CD4-positive, alpha-beta T cell (primary cell): ENCODE data around the gene CABYR. TPM values are rescaled to one million over a fixed set of nuclear protein-coding genes. Genes with fewer than 3 reads are reported as not detected.

Experiments
- ATAC-seq: fragments of 200-7000 bp; cut with Tn5 transposase; one replicate; pipeline ENCODE4 v1.10.0; 2022; ENCODE audit warnings: mild to moderate bottlenecking; ENCODE audit not compliant: poor library complexity
- CTCF ChIA-PET: fragments of 350-600 bp; sonication (Branson Sonifier 250); formaldehyde crosslinking; loops from one replicate; lab custom pipeline; 2021; ENCODE audit warnings: antibody characterized with exemption, inconsistent platforms; lab: Charles Lee
- POLR2A ChIA-PET: fragments of 350-600 bp; sonication (Branson Sonifier 250); formaldehyde crosslinking; loops from one replicate; lab custom pipeline; 2021; ENCODE audit warnings: antibody characterized with exemption, inconsistent platforms; lab: Charles Lee
- DNase-seq, 14 experiments: peaks; one replicate each; pipeline ENCODE4 v3.0.0-alpha.2; 2013 to 2020; ENCODE audit warnings: mixed read lengths in 2 of 14
- H3K27ac ChIP-seq, 2 donors: one replicate each; pipeline versions ENCODE4 v1.5.1 to v1.7.0; 2013; ENCODE audit warnings: low read length in 2 of 2, low read depth in 1 of 2, mild to moderate bottlenecking in 1 of 2
- H3K27me3 ChIP-seq, 2 experiments: 1 replicate in 1 of 2; 2 replicates in 1 of 2; pipeline versions ENCODE4 v1.6.1 to v1.7.0; 2013; ENCODE audit warnings: low read length in 2 of 2, control low read depth in 1 of 2, mild to moderate bottlenecking in 1 of 2, moderate library complexity in 1 of 2; ENCODE audit not compliant: insufficient read depth in 2 of 2, control insufficient read depth in 1 of 2
- H3K36me3 ChIP-seq: one replicate; pipeline ENCODE4 v1.6.1; 2013; ENCODE audit warnings: low read length, control low read depth; ENCODE audit not compliant: insufficient read depth
- H3K4me1 ChIP-seq: one replicate; pipeline ENCODE4 v1.6.1; 2013; ENCODE audit warnings: low read length, control low read depth; ENCODE audit not compliant: insufficient read depth
- H3K4me3 ChIP-seq: one replicate; pipeline ENCODE4 v1.5.1; 2013; ENCODE audit warnings: mild to moderate bottlenecking, low read length, moderate library complexity
- H3K9me3 ChIP-seq, 2 experiments: 1 replicate in 1 of 2; 2 replicates in 1 of 2; pipeline versions ENCODE4 v1.6.1 to v1.7.0; 2013; ENCODE audit warnings: low read length in 2 of 2, mild to moderate bottlenecking in 2 of 2, control low read depth in 1 of 2, moderate library complexity in 1 of 2; ENCODE audit not compliant: control insufficient read depth in 1 of 2, insufficient read depth in 1 of 2
- H3K27ac Mint-ChIP-seq: one replicate; pipeline ENCODE4 v1.8.0; 2020; ENCODE audit warnings: mixed read lengths
- H3K27me3 Mint-ChIP-seq: one replicate; pipeline ENCODE4 v1.8.0; 2021; ENCODE audit warnings: mixed read lengths
- H3K36me3 Mint-ChIP-seq: one replicate; pipeline ENCODE4 v1.8.0; 2021; ENCODE audit warnings: low read depth, mixed read lengths
- H3K4me1 Mint-ChIP-seq: one replicate; pipeline ENCODE4 v1.8.0; 2021; ENCODE audit warnings: low read depth, mixed read lengths
- H3K4me3 Mint-ChIP-seq: one replicate; pipeline ENCODE4 v1.8.0; 2020; ENCODE audit warnings: mild to moderate bottlenecking, mixed read lengths
- H3K9me3 Mint-ChIP-seq: one replicate; pipeline ENCODE4 v1.8.0; 2020; ENCODE audit warnings: mixed read lengths
- CTCF ChIP-seq: fragments of 200-600 bp; IDR thresholded peaks from one replicate; pipeline ENCODE4 v1.8.0; 2022; ENCODE audit warnings: antibody characterized with exemption, mild to moderate bottlenecking
- intact Hi-C, 2 experiments: fragments of 100-400 bp; cut with DNase I in 1 of 2; cut with micrococcal nuclease in 1 of 2; formaldehyde crosslinking; loops; one replicate each; pipeline versions ENCODE4 v1.15.1 to v1.9.0; 2023 to 2025; cut with DNase I, micrococcal nuclease
- total RNA-seq, 174 experiments: library from RNA in 2 of 174; stranded (reverse) in 2 of 174; gene quantifications; one replicate each; pipeline ENCODE4 v1.2.3 and lab custom pipeline; 2021 to 2026

The CABYR gene
- total RNA-seq, 2 experiments from 2014 or later: 0.75 to 0.85 TPM

DNA sequence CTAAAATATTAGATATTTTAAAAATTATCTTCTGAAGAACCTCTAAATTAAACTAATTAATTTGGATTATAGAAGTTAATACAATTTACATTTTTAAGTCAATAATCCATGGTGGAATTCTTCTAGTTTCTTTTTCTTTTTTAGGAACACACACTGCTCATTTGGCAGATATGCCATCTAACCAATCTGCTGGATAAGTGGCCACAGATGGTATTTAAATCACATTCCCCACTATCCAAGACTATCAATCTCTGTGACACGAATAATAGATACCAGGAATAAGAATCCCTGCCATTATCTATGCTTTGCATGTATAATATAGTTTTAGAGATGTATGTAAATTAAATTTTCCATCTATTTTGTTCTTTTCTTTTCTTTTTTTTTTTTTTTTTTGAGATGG, 58.5 kb downstream of the CABYR start:
- ATAC-seq: no peak
- Histone ChIP-seq H3K4me1 (no peaks in the 10 kb centered on the region), H3K36me3 (no peaks in the 10 kb centered on the region), H3K4me3 (no peak overlapping the region), H3K9me3 (no peaks in the 10 kb centered on the region), H3K27me3 (no peaks in the 10 kb centered on the region), H3K27ac (no peak overlapping the region)
- no peak for TF ChIP-seq CTCF
- POLR2A ChIA-PET: no interaction called here
- no peak for DNase-seq
- Mint-ChIP-seq H3K4me1 (no peaks in the 10 kb centered on the region), H3K36me3 (no peaks in the 10 kb centered on the region), H3K27me3 (no peaks in the 10 kb centered on the region), H3K27ac (no peak overlapping the region), H3K9me3 (no peaks in the 10 kb centered on the region), H3K4me3 (no peak overlapping the region)
- CTCF ChIA-PET: interaction anchor here (0.6 kb wide), 1 partner anchor 10 kb away, joined by 3 read pairs; no protein-coding TSS in a partner anchor
- intact Hi-C loops: no loop called here

DNA sequence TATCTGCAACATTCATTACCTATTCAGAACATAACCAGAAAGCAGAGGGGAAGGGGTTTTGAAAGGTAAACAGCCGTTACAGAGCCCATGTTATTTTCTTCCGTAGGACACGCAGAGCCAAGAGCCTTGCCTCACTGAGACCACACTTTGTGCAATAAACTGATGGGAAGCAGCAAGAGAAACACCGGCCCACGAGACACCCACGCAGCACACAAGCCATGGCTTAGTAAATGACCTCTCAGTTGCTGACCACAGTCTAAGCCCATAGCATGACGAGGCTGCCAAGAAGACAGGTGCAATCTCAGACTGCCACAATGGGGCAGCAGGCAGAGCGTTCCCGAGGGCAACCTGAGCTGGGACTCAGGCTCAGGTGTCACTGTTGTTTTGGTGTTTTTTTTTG, 59.6 kb downstream of the CABYR start:
- no peak for DNase-seq
- no peak overlapping the region for H3K27ac ChIP-seq
- ChIA-PET CTCF (no interaction called here), POLR2A (no interaction called here)
- H3K9me3 ChIP-seq: no peaks in the 10 kb centered on the region
- no peak for TF ChIP-seq CTCF
- Mint-ChIP-seq H3K27me3 (no peaks in the 10 kb centered on the region), H3K4me1 (no peaks in the 10 kb centered on the region), H3K4me3 (no peak overlapping the region), H3K36me3 (no peaks in the 10 kb centered on the region), H3K27ac (no peak overlapping the region), H3K9me3 (no peaks in the 10 kb centered on the region)
- no peaks in the 10 kb centered on the region for H3K36me3 ChIP-seq
- no peaks in the 10 kb centered on the region for H3K27me3 ChIP-seq
- intact Hi-C loops: no loop called here
- no peak for ATAC-seq
- no peaks in the 10 kb centered on the region for H3K4me1 ChIP-seq
- H3K4me3 ChIP-seq: no peak overlapping the region

DNA sequence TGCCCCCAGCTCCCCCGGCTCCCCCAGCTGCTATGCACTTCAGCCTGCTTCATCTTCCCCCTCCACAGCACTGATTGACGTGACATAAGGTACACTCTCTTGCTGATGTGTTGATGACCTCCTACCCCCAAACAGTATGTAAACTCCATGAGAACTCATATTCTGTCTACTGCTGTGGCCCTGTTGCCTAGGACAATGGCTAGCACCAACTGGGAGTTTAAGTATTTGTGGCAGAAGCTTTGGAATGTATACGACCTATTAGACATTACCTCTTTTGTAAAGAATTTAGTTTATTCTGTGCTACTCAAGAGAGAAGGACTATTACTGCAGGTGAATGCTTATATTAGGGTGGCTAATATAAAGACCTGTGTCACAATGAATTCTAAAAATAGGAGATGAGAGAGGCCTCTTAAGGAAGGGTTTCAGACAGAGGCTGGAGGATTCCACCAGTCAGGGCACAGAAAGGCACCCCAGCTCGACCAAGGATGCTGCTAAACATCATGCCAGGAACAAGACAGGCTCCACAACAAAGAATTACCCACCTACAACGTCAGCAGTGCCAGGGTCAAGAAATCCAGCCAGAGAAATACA, 60.6 kb downstream of the CABYR start:
- intact Hi-C loops: no loop called here
- Mint-ChIP-seq H3K36me3 (no peaks in the 10 kb centered on the region), H3K4me3 (no peak overlapping the region), H3K9me3 (no peaks in the 10 kb centered on the region), H3K4me1 (no peaks in the 10 kb centered on the region), H3K27me3 (no peaks in the 10 kb centered on the region), H3K27ac (no peak overlapping the region)
- H3K27ac ChIP-seq: no peak overlapping the region
- ChIA-PET CTCF (no interaction called here), POLR2A (no interaction called here)
- no peaks in the 10 kb centered on the region for H3K27me3 ChIP-seq
- H3K9me3 ChIP-seq: no peaks in the 10 kb centered on the region
- TF ChIP-seq CTCF: no peak
- no peak for ATAC-seq
- DNase-seq: no peak
- no peak overlapping the region for H3K4me3 ChIP-seq
- H3K36me3 ChIP-seq: no peaks in the 10 kb centered on the region
- no peaks in the 10 kb centered on the region for H3K4me1 ChIP-seq
